BE2C (cell line): Measurements from ENCODE around the gene NSMCE3.
"Not testable (repeated sequence)": the region's sequence is repeated elsewhere in the genome, so short reads cannot be mapped to it uniquely, and the experiment has no call there.

Experiments
- DNase-seq: peaks from one replicate; pipeline ENCODE4 v3.0.0-alpha.2; 2020
- H3K27me3 ChIP-seq: fragments of 250-450 bp; sonication (Bioruptor Pico); 2 replicates; pipeline ENCODE4 v1.5.1; 2020; ENCODE audit warnings: mild to moderate bottlenecking
- H3K36me3 ChIP-seq: fragments of 250-450 bp; sonication (Bioruptor Pico); 2 replicates; pipeline ENCODE4 v1.5.1; 2020; ENCODE audit warnings: mild to moderate bottlenecking
- H3K4me1 ChIP-seq: fragments of 250-450 bp; sonication (Bioruptor Pico); 2 replicates; pipeline ENCODE4 v1.5.1; 2020
- H3K4me3 ChIP-seq: 2 replicates; pipeline ENCODE4 v1.5.1; 2011; ENCODE audit warnings: low read depth, low read length
- H3K9me3 ChIP-seq: fragments of 250-450 bp; sonication (Bioruptor Pico); 2 replicates; pipeline ENCODE4 v1.5.1; 2020
- CTCF ChIP-seq: IDR thresholded peaks from 2 replicates; pipeline ENCODE4 v1.5.1; 2012; ENCODE audit warnings: mild to moderate bottlenecking, low read depth, low read length

The NSMCE3 gene

GRCh38 chr15:29226436-29227208 is 43.0 kb downstream of the NSMCE3 start:
- Histone ChIP-seq H3K4me3 (peak overlapping the region; percentile 18; the same call in 1 of the 2 replicates), H3K9me3 (no peaks in the 10 kb centered on the region), H3K4me1 (peaks cover 3% of the 10 kb centered on the region), H3K27me3 (no peaks in the 10 kb centered on the region), H3K36me3 (no peaks in the 10 kb centered on the region)
- TF ChIP-seq CTCF = no peak
- DNase-seq = peak; percentile 52

- Histone ChIP-seq H3K4me3 (no peak overlapping the region), H3K4me1 (peaks cover 3% of the 10 kb centered on the region), H3K36me3 (no peaks in the 10 kb centered on the region), H3K27me3 (no peaks in the 10 kb centered on the region), H3K9me3 (no peaks in the 10 kb centered on the region)
- no peak for DNase-seq
- TF ChIP-seq CTCF = no peak
Observed at GRCh38 chr15:29225534-29226234, 43.9 kb downstream of the NSMCE3 start.

- not testable (repeated sequence) for DNase-seq, H3K4me1 ChIP-seq, H3K9me3 ChIP-seq
Observed at GRCh38 chr15:29224987-29225363, 44.6 kb downstream of the NSMCE3 start.

GRCh38 chr15:29224235-29224986 is 45.2 kb downstream of the NSMCE3 start:
- not testable (repeated sequence) for H3K4me1 ChIP-seq, H3K27me3 ChIP-seq, H3K36me3 ChIP-seq

More at GRCh38 chr15:29224987-29225363, 44.6 kb downstream of the NSMCE3 start:
- not testable (repeated sequence) for H3K4me3 ChIP-seq, H3K27me3 ChIP-seq, H3K36me3 ChIP-seq

GRCh38 chr15:29223640-29224039 is 46.0 kb downstream of the NSMCE3 start:
- no peaks in the 10 kb centered on the region for H3K36me3 ChIP-seq
- no peak for TF ChIP-seq CTCF
- H3K4me1 ChIP-seq = peaks cover 3% of the 10 kb centered on the region
- H3K27me3 ChIP-seq = no peaks in the 10 kb centered on the region
- DNase-seq = no peak
- H3K9me3 ChIP-seq = no peaks in the 10 kb centered on the region
- H3K4me3 ChIP-seq = no peak overlapping the region

More at GRCh38 chr15:29224235-29224986, 45.2 kb downstream of the NSMCE3 start:
- DNase-seq, H3K4me3 ChIP-seq, H3K9me3 ChIP-seq: not testable (repeated sequence)

GRCh38 chr15:29222129-29222853 is 47.3 kb downstream of the NSMCE3 start:
- Histone ChIP-seq H3K27me3 (no peaks in the 10 kb centered on the region), H3K4me1 (peaks cover 3% of the 10 kb centered on the region), H3K4me3 (no peak overlapping the region), H3K36me3 (no peaks in the 10 kb centered on the region), H3K9me3 (no peaks in the 10 kb centered on the region)
- TF ChIP-seq CTCF = no peak
- DNase-seq = no peak
